DMS114 treated with DMSO at 0.1 percent for 48 hours (cell line): ENCODE measurements around the gene GSX1.
"Not testable (repeated sequence)": the region's sequence is repeated elsewhere in the genome, so short reads cannot be mapped to it uniquely, and the experiment has no call there.

Experiments
- DNase-seq: peaks from one replicate; lab custom pipeline; 2025; ENCODE audit not compliant: unreplicated experiment; lab: John Stamatoyannopoulos, UW

The GSX1 gene

DNA sequence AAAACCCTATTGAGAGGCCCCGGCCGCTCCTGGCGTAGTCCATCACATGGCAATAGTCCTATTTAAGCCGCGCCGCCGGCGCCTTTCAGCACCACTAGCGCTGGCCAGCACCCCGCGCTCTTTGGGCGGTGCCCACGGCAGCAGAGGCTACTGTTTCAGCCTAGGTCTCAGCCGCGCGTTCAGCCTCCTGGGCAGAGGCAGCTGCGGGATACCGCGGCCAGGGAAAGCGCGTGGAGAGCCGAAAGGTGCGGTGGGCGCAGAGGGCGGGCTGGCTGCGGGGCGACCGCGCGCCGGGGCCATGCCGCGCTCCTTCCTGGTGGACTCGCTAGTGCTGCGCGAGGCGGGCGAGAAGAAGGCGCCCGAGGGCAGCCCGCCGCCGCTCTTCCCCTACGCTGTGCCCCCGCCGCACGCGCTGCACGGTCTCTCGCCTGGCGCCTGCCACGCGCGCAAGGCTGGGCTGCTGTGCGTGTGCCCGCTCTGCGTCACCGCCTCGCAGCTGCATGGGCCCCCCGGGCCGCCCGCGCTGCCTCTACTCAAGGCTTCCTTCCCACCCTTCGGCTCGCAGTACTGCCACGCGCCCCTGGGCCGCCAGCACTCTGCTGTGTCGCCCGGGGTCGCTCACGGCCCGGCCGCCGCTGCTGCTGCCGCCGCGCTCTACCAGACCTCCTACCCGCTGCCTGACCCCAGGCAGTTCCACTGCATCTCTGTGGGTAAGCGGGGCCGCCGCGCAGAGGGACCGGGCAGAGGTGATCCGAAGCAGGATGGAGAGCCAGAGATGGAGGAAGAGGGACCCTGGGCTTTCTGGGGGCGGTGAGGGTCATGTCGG is at the start of gene GSX1:
Gene GSX1 (plus strand): TSS at position 91 of the 826 bp plus-strand sequence. CDS start 208 bp downstream, at position 299.
- DNase-seq: peak; percentile 14

DNA sequence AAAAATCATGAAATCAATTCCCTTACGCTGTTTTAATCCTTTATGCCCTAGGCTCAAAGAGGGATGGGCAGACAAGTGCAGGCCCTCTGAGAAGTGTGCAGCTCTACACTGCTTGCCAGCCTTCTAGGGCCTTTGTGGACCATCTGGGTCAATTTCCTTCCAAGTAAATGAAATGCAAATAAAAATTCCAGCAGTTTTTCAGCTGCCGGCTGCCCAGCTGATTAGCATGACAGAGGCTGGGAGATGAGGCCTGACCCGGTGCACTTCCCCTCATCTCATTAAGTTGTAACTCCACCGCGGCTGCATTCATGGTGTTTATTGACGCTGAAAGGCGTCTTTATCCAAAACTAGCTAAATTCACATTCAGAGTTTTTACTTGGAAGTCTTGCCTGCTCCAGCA is 47.5 kb upstream of the GSX1 start:
- DNase-seq: no peak

DNA sequence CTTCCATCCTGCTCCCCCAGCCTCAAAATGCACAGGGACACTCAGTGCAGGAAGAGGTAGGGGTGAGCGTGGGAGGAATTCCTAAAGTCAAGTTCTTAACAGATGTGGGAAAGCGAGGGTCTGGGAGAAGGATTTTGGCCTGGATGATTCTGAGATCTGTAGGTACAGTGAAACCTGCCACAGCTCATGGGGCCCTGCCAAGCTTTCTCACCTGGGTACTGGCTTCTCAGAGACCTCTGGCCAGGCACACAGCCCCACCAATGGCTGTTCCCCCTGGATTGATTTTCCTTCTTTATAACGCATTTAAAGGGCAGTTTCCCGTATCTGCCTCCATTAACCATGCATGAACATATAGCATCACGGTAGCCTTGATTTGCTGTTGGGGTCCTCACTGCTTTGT is 47.0 kb upstream of the GSX1 start:
- no peak for DNase-seq

DNA sequence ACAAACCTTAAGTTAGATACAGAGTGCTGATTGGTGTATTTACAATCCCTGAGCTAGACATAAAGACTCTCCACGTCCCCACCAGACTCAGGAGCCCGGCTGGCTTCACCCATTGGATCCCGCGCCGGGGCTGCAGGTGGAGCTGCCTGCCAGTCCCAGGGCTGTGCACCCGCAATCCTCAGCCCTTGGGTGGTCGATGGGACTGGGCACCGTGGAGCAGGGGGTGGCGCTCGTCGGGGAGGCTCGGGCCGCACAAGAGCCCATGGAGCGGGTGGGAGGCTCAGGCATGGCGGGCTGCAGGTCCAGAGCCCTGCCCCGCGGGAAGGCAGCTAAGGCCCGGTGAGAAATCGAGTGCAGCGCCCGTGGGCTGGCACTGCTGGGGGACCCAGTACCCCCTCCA is 44.1 kb upstream of the GSX1 start:
- not testable (repeated sequence) for DNase-seq

DNA sequence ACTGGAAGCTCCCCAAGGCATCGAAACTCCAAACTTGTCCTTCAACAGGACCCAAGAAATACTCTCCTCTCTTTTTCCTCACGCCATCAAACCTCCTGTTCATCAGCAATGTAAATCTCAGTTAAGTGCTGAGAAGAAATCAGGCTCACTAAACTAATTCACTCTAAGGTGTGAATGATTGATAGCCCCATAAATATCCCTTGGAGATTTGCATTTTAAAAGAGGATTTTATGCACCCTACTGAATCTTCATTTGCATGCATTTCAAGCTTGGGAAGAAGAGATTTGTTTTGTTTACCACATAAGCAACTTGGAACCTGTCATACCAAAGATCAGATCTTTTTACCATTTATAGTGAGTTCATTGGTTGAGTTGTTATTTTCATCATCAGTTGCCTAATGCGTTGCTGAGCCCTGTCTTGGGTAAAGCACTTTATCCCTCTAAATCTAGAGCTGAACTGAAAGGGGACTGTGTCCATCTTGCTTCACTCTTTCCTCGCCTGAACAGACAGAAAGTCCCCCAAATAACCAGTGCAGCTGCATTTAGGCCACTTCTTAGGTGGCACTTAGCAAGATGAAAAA is 40.2 kb upstream of the GSX1 start:
- no peak for DNase-seq

DNA sequence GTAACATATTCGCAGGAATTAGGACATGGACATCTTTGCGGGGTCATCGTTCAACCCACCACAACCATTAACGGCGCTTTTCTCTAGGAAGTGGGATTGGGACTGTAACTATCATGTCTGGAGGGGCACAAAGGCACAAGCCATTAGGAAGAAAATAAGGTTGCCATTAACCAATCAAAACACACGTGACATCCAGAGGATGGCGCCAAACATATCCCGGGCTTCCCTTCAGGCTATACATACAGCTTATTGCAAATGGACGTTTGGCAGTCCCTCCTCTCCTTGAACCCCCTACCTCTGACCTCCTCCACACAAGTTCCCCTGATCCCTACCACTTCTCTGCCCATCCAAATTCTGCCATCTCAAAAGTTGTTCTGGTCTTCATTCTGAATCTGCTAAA is 26.6 kb upstream of the GSX1 start:
- DNase-seq: no peak

- peak; percentile 9 for DNase-seq
Measured at GRCh38 chr13:27770809-27771208, 21.5 kb upstream of the GSX1 start.

DNA sequence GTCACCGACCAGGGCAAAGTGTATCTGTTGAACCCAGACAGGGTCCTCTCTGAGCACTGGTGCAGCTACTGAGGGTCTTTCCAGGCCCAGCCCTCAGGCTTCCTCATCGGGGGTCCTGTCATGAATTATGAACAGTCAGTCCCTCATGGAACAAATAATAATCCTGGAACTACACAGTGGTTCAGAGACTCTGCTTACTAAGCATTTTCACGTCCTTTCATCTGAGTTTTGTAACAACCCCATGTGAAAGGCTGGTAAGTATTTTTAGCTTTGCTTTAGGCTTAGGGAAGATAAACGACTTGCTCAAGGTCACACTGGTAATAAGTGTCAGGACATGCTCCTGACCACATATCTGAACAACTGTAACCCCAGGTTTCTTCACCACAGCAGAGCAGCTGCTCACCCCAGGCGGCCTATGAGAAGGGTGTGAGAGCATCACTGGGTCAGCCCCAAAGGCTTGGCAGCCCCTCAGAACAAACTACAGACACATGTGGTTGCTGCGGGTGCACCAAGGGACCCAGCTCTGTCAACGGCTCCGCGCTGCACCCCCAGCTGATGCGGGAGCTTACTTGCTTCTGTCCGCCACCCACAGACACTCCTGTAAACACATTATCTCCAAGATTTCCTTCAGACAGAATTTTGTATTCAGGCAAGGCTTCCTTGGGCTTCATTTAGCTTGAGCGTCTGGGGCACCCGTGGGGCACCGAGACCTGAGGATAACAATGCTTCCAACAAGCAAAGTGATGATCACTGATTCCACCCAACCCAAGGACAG is 19.4 kb upstream of the GSX1 start:
- no peak for DNase-seq

GRCh38 chr13:27774169-27774568 is 18.1 kb upstream of the GSX1 start:
- DNase-seq: no peak

GRCh38 chr13:27774651-27775050 is 17.6 kb upstream of the GSX1 start:
- no peak for DNase-seq

GRCh38 chr13:27775943-27776342 is 16.3 kb upstream of the GSX1 start:
- DNase-seq: no peak

DNA sequence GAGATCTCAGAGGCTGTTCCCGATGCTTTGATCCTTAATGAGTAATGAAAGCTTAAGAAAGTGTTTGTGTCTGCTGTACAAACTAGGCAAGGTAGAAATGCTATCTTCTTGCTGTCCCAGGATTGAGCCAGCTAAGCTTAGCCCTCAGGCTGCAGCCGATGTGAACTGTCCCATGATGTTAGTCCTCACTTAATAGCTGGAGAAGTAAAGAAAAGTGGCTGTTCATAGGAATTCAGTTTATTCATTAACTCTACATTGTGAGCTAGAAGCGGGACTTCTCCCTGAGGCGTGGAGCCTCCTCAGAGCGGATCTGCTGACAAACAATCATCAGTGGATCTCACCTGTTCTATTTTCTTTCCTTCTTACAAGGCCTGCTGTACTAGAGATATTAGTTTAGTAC is 10.1 kb upstream of the GSX1 start:
- DNase-seq: no peak

DNA sequence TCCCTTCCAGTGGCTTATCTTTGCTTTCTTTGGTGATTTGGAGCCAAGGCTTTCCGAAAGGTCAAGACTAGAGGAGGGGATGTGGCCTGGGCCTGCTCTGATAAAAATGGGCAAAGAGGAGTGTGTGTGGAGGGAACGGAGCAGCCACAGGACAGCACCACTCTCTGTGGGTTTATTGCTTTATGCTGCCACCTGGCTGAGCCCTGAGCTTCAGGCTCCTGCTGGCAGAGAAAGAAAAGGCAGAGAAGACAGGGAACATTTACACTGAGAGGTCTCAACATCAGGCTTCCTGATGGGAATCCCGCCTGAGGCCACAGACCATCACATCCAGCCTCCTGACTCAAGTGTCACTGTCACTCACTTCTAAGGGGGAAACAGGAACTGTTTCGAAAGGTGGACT is 9.2 kb upstream of the GSX1 start:
- no peak for DNase-seq

DNA sequence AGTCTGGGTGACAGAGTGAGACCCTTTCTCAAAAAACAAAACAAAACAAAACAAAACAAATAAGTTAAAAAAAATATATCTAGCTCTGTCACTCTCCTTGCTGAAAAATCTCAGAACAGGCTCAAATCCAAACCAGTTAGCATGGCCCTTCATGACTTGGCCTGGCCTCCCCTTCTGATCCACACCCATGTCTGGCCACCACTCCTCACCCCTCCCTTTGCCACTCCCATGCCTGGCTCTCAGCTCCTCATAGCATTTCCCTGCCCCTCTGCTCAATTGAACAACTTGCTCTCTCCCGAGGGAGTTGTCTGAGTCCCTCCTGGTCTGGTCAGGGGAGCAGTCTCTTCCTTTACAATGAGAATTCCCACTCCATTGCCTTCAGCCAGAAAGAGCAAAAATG is 4.0 kb upstream of the GSX1 start:
- no peak for DNase-seq

- no peak for DNase-seq
Measured at GRCh38 chr13:27789153-27789494, 3.2 kb upstream of the GSX1 start.

- no peak for DNase-seq
Measured at GRCh38 chr13:27789495-27790303, 2.6 kb upstream of the GSX1 start.

DNA sequence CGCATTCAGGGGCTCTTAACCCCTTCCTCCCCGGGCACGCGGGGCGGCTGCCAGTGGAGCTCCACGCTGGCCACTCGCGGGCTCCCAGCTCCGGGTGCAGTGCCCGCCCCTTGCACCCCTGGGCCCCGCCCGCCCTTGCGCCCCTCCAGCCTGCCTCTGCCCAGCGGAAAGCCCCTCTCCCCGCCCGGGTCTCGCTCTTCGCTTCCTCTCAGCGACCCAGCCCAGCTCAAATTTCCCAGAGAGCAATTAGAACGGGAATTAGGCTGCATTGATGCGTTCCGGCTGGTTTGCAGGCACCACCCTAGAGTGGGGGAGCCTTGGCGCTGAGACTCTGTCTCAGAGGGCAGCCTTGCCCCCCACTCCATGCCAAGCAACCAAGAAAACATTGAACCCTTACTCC is 1.8 kb upstream of the GSX1 start:
- no peak for DNase-seq

DNA sequence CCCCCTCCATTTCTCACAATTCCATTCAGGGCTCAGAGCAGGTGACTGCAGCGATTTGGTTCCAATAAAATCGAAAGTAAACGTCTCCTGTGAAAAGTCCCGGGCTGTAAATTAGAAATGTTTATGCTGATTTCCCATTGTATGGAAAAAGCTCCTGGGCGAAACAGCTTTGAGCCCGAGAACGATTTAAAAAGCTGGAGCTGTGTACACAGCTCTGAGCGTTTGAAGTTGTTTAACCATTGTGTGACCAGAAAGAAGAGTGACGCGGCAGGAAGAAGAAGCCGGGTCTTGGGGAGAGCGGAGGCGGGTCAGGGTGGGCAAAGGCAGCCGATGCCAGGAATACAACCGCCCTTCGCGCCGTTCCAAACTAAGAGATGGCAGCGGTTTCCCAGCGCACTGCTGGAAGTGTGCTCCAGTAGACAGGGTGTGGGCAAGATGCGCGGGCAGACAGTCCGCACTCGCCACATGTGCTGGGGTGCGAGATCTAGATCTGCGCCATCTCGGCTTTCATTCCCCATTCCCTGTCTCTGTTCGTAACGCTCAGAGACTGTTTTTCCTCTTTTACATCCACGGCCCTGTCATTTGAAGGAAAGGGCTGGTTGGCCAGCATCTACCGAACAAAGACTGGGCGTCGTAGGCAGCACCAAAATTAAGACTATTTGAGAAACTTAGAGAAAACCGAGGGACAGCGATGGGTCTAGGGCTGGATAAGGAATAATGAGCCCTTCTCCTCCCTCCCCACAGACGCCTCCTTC is 960 bp upstream of the GSX1 start:
- DNase-seq: no peak

DNA sequence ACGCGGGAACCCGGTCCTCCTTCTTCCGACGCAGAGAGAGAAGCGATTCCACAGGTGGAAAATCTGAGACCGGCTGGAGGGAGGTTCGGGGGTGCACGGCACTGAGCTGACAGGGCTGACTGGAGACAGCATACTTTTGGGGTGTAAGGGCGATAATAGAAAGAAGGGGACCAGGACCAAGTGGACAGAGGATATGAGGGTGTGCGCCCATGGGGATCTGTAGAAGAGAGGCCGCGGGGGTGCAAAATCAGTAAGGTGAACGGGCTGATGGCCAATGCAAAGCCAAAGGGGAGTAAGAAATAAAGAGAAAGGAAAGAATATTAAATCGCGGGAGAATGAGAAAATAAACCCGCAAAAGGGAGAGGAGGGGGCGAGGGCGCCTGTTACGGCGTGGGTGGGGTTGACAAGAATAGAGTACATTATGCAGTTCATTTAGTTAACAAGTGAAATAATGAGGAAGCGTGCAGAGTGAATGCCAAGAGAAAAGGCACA is 336 bp upstream of the GSX1 start:
- DNase-seq: no peak
